ENCODE results near the gene COL21A1.
"Not testable (repeated sequence)": the region's sequence is repeated elsewhere in the genome, so short reads cannot be mapped to it uniquely, and the experiment has no call there.

The COL21A1 gene

GRCh38 chr6:56022678-56023077 lies 224.7 kb downstream of the COL21A1 start:
- Histone ChIP-seq H3K4me1 (ENCODE audit: control insufficient read depth, insufficient read depth, low read length) (no peaks in the 10 kb centered on the region), H3K4me3 (ENCODE audit: low read length) (no peak overlapping the region), H3K27ac (ENCODE audit: low read length) (no peak overlapping the region), H3K9me3 (ENCODE audit: control insufficient read depth, insufficient read depth, low read length) (no peaks in the 10 kb centered on the region), H3K27me3 (ENCODE audit: control insufficient read depth, insufficient read depth, low read length) (no peaks in the 10 kb centered on the region), H3K36me3 (ENCODE audit: control insufficient read depth, insufficient read depth, low read length) (no peaks in the 10 kb centered on the region)
- DNase-seq (ENCODE audit: low read depth, low spot score), result no peak
- WGBS (ENCODE audit: insufficient coverage, insufficient read length), result no CpG with 5 or more reads among the region's 1 CpG

- no CpG with 5 or more reads among the region's 2 CpGs for WGBS (ENCODE audit: insufficient coverage, insufficient read length)
- H3K4me3 ChIP-seq (ENCODE audit: low read length), result no peak overlapping the region
- no peak for DNase-seq (ENCODE audit: low read depth, low spot score)
These were observed 225.4 kb downstream of the COL21A1 start for GRCh38 chr6:56021943-56022342.

GRCh38 chr6:56019973-56020372 lies 227.4 kb downstream of the COL21A1 start:
- no peak overlapping the region for H3K4me3 ChIP-seq (ENCODE audit: low read length)
- no peaks in the 10 kb centered on the region for H3K9me3 ChIP-seq (ENCODE audit: control insufficient read depth, insufficient read depth, low read length)
- H3K36me3 ChIP-seq (ENCODE audit: control insufficient read depth, insufficient read depth, low read length), result no peaks in the 10 kb centered on the region
- no peak for DNase-seq (ENCODE audit: low read depth, low spot score)
- H3K27me3 ChIP-seq (ENCODE audit: control insufficient read depth, insufficient read depth, low read length), result no peaks in the 10 kb centered on the region
- H3K27ac ChIP-seq (ENCODE audit: low read length), result no peak overlapping the region
- WGBS (ENCODE audit: insufficient coverage, insufficient read length), result no CpG with 5 or more reads among the region's 1 CpG
- H3K4me1 ChIP-seq (ENCODE audit: control insufficient read depth, insufficient read depth, low read length), result no peaks in the 10 kb centered on the region

More at GRCh38 chr6:56021943-56022342, 225.4 kb downstream of the COL21A1 start:
- H3K27ac ChIP-seq (ENCODE audit: low read length), result no peak overlapping the region
- H3K9me3 ChIP-seq (ENCODE audit: control insufficient read depth, insufficient read depth, low read length), result no peaks in the 10 kb centered on the region
- no peaks in the 10 kb centered on the region for H3K27me3 ChIP-seq (ENCODE audit: control insufficient read depth, insufficient read depth, low read length)
- no peaks in the 10 kb centered on the region for H3K4me1 ChIP-seq (ENCODE audit: control insufficient read depth, insufficient read depth, low read length)
- H3K36me3 ChIP-seq (ENCODE audit: control insufficient read depth, insufficient read depth, low read length), result no peaks in the 10 kb centered on the region

- no peaks in the 10 kb centered on the region for H3K4me1 ChIP-seq (ENCODE audit: control insufficient read depth, insufficient read depth, low read length)
- H3K4me3 ChIP-seq (ENCODE audit: low read length), result no peak overlapping the region
- H3K27ac ChIP-seq (ENCODE audit: low read length), result no peak overlapping the region
- H3K27me3 ChIP-seq (ENCODE audit: control insufficient read depth, insufficient read depth, low read length), result no peaks in the 10 kb centered on the region
- no peak for DNase-seq (ENCODE audit: low read depth, low spot score)
- no CpG with 5 or more reads among the region's 2 CpGs for WGBS (ENCODE audit: insufficient coverage, insufficient read length)
- no peaks in the 10 kb centered on the region for H3K36me3 ChIP-seq (ENCODE audit: control insufficient read depth, insufficient read depth, low read length)
- H3K9me3 ChIP-seq (ENCODE audit: control insufficient read depth, insufficient read depth, low read length), result no peaks in the 10 kb centered on the region
These were observed 230.2 kb downstream of the COL21A1 start for GRCh38 chr6:56017198-56017597.

GRCh38 chr6:56014039-56014438 lies 233.3 kb downstream of the COL21A1 start:
- no CpG with 5 or more reads among the region's 10 CpGs for WGBS (ENCODE audit: insufficient coverage, insufficient read length)
- H3K27me3 ChIP-seq (ENCODE audit: control insufficient read depth, insufficient read depth, low read length); H3K36me3 ChIP-seq (ENCODE audit: control insufficient read depth, insufficient read depth, low read length); H3K27ac ChIP-seq (ENCODE audit: low read length); H3K4me3 ChIP-seq (ENCODE audit: low read length); DNase-seq (ENCODE audit: low read depth, low spot score); H3K9me3 ChIP-seq (ENCODE audit: control insufficient read depth, insufficient read depth, low read length); H3K4me1 ChIP-seq (ENCODE audit: control insufficient read depth, insufficient read depth, low read length): not testable (repeated sequence)

GRCh38 chr6:56009636-56010035 lies 237.7 kb downstream of the COL21A1 start:
- H3K9me3 ChIP-seq (ENCODE audit: control insufficient read depth, insufficient read depth, low read length), result no peaks in the 10 kb centered on the region
- no CpG with 5 or more reads among the region's 2 CpGs for WGBS (ENCODE audit: insufficient coverage, insufficient read length)
- H3K4me3 ChIP-seq (ENCODE audit: low read length), result no peak overlapping the region
- DNase-seq (ENCODE audit: low read depth, low spot score), result no peak
- H3K4me1 ChIP-seq (ENCODE audit: control insufficient read depth, insufficient read depth, low read length), result no peaks in the 10 kb centered on the region
- H3K27ac ChIP-seq (ENCODE audit: low read length), result no peak overlapping the region
- no peaks in the 10 kb centered on the region for H3K36me3 ChIP-seq (ENCODE audit: control insufficient read depth, insufficient read depth, low read length)
- H3K27me3 ChIP-seq (ENCODE audit: control insufficient read depth, insufficient read depth, low read length), result no peaks in the 10 kb centered on the region
